ENCODE data around the gene IRF2BP2. TPM values are rescaled to one million over a fixed set of nuclear protein-coding genes. Genes with fewer than 3 reads are reported as not detected.
A peak's percentile ranks its signal among the peaks of the same experiment; 100 is the strongest.

Gene IRF2BP2
- total RNA-seq, 1 donor from 2014 or later, result 126 TPM

DNA sequence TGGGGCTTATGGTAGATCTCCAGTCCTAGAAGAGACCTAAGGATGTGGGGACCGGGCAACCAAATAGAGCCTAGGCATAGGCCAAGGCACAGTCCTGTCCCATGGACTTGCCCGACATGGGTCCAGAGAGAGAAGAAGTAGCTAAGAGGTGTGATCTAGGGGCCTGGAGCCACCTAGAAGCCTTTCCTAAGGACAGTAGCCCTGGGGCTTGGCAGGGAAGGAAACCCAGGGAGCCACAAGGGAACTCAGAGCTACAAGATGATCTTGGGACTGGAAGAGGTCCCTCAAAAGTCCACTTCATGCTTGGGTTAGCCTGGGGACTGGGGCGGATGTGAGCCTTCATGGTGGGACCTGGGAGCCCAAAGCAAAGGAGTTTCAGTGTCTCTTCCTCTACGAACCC, 18.8 kb downstream of the IRF2BP2 start:
- H3K27ac ChIP-seq (replicated peaks), result no peak overlapping the region
- H3K27me3 ChIP-seq (ENCODE audit: low read depth), result no peaks in the 10 kb centered on the region
- intact Hi-C loops (cut with micrococcal nuclease), result loop anchor here (5.0 kb wide), 1 partner anchor 94 kb away; no protein-coding TSS in a partner anchor
- H3K36me3 ChIP-seq, result no peaks in the 10 kb centered on the region
- peaks cover 27% of the 10 kb centered on the region for H3K4me1 ChIP-seq
- TF ChIP-seq, protein P1, sequence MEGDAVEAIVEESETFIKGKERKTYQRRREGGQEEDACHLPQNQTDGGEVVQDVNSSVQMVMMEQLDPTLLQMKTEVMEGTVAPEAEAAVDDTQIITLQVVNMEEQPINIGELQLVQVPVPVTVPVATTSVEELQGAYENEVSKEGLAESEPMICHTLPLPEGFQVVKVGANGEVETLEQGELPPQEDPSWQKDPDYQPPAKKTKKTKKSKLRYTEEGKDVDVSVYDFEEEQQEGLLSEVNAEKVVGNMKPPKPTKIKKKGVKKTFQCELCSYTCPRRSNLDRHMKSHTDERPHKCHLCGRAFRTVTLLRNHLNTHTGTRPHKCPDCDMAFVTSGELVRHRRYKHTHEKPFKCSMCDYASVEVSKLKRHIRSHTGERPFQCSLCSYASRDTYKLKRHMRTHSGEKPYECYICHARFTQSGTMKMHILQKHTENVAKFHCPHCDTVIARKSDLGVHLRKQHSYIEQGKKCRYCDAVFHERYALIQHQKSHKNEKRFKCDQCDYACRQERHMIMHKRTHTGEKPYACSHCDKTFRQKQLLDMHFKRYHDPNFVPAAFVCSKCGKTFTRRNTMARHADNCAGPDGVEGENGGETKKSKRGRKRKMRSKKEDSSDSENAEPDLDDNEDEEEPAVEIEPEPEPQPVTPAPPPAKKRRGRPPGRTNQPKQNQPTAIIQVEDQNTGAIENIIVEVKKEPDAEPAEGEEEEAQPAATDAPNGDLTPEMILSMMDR (IDR thresholded peaks at IDR 0.05; ENCODE audit: borderline replicate concordance), result no peak
- no peaks in the 10 kb centered on the region for H3K9me3 ChIP-seq (replicated peaks)
- DNase-seq, result no peak
- H3K4me3 ChIP-seq, result no peak overlapping the region

DNA sequence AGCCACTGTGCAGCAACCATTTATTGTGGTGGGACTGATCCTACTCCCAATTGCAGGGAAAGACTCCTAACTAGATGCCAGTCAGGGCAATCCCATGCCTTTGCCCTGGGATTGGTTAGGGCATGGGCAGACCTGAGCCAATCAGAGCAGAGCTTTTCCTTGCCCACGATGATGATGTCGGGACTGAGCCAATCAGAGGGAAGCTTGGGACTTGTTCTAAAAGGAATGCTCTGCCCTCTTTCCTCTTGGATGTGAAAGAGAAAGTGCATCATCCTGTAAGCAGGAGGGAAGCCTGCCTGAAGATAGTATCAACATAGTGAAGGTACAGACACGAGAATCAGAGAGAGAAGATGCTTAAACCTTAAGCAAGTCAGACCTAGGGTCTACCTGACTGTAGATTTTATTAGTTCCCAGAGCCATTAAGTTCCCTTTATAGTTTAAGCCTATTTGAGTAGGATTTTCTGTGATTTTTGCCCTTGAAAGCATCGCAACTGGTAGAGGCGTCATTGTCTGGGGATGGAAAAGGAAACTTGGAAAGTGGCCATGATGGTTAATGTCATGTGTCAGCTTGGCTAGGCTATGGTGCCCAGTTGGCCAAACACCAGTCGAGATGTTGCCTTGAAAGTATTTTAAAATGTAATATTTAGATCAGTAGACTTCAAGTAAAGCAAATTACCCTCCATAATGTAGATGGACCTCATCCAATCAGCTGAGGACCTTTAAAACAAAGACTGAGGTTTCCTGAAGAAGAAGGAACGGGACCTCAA, 19.9 kb downstream of the IRF2BP2 start:
- Histone ChIP-seq H3K9me3 (replicated peaks) (no peaks in the 10 kb centered on the region), H3K4me3 (no peak overlapping the region), H3K27me3 (ENCODE audit: low read depth) (no peaks in the 10 kb centered on the region), H3K36me3 (no peaks in the 10 kb centered on the region), H3K4me1 (peaks cover 38% of the 10 kb centered on the region), H3K27ac (replicated peaks) (peak overlapping the region; percentile 63)
- intact Hi-C loops (cut with micrococcal nuclease), result loop anchor here (5.0 kb wide), 1 partner anchor 93 kb away; no protein-coding TSS in a partner anchor
- TF ChIP-seq, protein P1 (IDR thresholded peaks at IDR 0.05; ENCODE audit: borderline replicate concordance), result no peak
- no peak for DNase-seq

DNA sequence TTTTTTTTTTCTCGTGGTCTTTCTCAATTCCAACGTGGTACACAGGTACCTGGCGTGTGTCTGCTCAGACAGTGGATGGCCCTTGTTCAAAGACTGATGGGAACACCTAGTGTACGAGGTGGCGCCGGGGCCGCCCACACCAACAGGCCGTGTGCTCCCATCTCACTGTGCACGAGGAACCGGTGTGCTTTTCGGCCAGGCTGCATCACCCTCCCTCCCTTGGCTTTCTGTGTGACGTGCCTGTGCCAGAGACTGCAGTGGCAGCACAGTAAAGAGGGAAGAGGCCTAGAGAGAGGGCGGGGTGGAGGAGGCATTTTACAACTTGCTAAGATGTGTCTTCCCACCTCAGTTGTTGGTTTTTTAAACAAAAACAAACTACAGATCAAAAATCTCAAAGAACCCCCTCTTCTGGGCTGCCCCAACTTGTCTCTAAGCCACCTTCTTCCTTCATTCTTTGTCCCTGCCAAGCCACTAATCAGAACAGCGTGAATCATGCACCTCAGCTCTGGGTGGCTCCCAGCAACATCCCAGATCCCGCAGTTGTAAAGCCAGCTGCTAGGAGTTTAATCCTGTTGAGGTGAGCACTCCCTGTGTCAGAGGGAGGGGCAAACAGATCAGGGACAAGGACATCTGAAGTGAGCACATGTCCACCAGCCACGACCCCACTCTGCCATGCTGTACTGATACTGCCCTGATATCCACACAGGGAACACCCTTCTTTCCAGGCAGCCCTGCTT, 20.7 kb downstream of the IRF2BP2 start:
- no peaks in the 10 kb centered on the region for H3K27me3 ChIP-seq (ENCODE audit: low read depth)
- intact Hi-C loops (cut with micrococcal nuclease), result no loop called here
- H3K4me3 ChIP-seq, result no peak overlapping the region
- H3K36me3 ChIP-seq, result no peaks in the 10 kb centered on the region
- TF ChIP-seq, protein P1 (IDR thresholded peaks at IDR 0.05; ENCODE audit: borderline replicate concordance), result no peak
- peaks cover 46% of the 10 kb centered on the region for H3K4me1 ChIP-seq
- H3K9me3 ChIP-seq (replicated peaks), result no peaks in the 10 kb centered on the region
- H3K27ac ChIP-seq (replicated peaks), result peak overlapping the region; percentile 63
- DNase-seq, result no peak

DNA sequence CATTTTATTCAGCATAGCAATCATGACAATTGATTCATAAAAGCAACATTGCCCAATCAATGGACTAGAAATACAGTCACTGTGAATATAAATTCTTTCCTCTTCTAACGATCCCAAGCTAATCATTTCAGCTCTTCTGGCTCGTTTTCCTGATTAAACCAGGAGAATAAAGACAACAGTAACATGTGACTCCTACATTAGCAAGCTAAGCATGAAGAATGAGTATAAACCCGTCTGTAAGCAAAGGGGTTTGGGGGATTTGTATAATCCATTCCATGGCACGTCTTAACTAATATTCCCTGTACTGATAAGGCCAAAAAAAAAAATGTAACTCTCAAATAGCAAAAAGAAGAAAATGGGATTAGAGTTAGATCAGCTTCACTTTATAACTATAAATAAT, 21.6 kb downstream of the IRF2BP2 start:
- TF ChIP-seq, protein P1 (IDR thresholded peaks at IDR 0.05; ENCODE audit: borderline replicate concordance), result no peak
- Histone ChIP-seq H3K36me3 (no peaks in the 10 kb centered on the region), H3K4me3 (no peak overlapping the region), H3K27me3 (ENCODE audit: low read depth) (no peaks in the 10 kb centered on the region), H3K9me3 (replicated peaks) (no peaks in the 10 kb centered on the region), H3K4me1 (peaks cover 54% of the 10 kb centered on the region), H3K27ac (replicated peaks) (no peak overlapping the region)
- DNase-seq, result no peak
- intact Hi-C loops (cut with micrococcal nuclease), result no loop called here

DNA sequence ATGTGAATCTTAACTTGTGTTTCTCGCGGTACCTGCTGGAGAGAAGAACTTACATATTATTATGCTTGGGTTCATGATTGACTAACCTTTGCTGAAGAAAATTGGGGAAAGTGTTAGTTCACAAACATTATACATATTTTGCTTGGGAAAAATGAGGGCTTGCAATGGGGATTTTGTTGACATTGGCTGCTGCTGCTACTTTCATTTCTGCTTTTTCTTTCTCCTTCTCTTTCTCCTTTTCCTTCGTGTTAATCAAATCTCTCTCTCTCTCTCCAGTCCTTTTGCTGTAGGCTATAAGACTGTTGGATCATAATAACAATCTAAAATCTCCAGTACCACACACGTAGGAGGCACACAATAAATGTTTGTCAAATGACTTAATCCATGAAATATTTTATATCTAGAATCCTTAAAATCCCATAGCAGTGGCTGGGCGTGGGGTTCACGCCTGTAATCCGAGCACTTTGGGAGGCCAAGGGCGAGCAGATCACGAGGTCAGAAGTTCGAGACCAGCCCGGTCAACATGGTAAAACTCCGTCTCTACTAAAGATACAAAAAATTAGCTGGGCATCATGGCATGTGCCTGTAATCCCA, 23.0 kb downstream of the IRF2BP2 start:
- no peaks in the 10 kb centered on the region for H3K36me3 ChIP-seq
- no peaks in the 10 kb centered on the region for H3K27me3 ChIP-seq (ENCODE audit: low read depth)
- no peak overlapping the region for H3K4me3 ChIP-seq
- TF ChIP-seq, protein P1 (IDR thresholded peaks at IDR 0.05; ENCODE audit: borderline replicate concordance), result no peak
- DNase-seq, result no peak
- H3K27ac ChIP-seq (replicated peaks), result peak overlapping the region; percentile 91
- intact Hi-C loops (cut with micrococcal nuclease), result no loop called here
- peaks cover 68% of the 10 kb centered on the region for H3K4me1 ChIP-seq
- no peaks in the 10 kb centered on the region for H3K9me3 ChIP-seq (replicated peaks)
